ENCODE data around the gene KIF1A. TPM values are rescaled to one million over a fixed set of nuclear protein-coding genes. Genes with fewer than 3 reads are reported as not detected.
"Not testable (repeated sequence)": the region's sequence is repeated elsewhere in the genome, so short reads cannot be mapped to it uniquely, and the experiment has no call there.

The KIF1A gene
- total RNA-seq, 2 donors from 2014 or later = 27.4 to 51.5 TPM

DNA sequence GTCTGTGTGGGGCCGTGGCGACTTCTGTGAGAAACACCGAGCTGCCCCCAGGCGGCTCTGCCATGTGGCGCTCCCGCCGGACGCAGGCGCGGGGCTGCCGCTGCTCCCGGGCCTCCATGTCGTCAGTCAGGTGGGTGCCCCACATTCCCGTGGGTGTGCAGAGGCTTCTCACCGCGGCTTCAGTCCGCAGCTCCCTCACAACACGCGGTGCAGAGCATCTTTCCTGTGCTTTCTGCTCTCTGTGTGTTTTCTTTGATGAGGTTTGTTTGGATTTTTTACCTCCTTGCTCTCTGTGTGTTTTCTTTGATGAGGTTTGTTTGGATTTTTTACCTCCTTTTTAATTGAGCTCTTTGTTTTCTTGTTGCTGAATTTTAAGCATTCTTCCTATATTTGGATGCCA is 115.4 kb downstream of the KIF1A start:
- intact Hi-C loops (cut with DNase I) = loop anchor here (5.0 to 10.0 kb wide), 2 partner anchors 190 to 192 kb away; no protein-coding TSS in a partner anchor
- no peak for ATAC-seq
- peak; percentile 6 for DNase-seq

DNA sequence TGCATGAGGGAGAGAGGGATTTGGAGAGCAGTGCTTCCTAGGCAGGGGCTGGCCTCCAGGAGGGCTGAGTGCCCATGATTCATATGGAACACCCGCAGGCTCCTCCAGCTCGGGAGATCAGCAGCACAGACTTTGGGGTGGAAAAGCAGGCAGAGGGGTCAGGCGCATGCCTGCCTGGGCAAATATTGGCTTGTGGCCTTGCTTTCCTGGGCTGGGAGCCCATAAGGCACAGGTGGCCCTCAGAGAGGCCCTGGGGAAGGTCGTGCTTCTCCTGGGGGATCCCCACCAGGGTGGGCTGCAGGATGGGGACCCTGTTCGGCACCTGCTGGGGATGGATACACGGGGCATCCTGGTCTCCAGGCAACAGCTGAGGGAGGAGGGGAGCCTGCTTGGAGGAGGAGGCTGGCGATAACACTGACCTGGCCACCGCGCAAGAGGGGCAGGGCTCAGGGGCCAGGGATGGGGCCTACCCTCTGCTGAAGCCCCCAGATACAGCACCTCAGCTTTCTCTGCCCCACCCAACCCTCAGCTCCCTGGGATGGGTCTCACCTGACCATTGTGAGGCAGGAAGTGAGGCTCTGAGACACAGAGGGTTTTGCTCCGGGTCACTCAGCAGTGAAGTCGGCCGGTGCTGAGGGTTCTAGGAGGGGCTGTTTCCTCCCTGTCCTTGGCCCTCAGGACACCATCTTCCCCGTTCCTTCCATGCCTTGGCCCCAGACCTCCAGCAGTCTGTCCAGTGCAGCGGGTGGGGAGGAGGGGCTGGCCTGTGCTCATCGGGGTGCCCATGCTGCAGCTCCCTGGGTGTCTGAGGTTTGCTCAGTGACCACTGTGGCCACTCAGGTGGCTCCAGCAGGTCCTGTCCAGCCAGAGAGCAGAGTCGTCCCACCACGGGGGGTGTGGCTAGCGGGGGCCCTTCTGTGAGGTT is 116.3 kb downstream of the KIF1A start:
- peak; percentile 13 for DNase-seq
- ATAC-seq = no peak
- intact Hi-C loops (cut with DNase I) = loop anchor here (5.0 to 10.0 kb wide), 2 partner anchors 189 to 191 kb away; no protein-coding TSS in a partner anchor

DNA sequence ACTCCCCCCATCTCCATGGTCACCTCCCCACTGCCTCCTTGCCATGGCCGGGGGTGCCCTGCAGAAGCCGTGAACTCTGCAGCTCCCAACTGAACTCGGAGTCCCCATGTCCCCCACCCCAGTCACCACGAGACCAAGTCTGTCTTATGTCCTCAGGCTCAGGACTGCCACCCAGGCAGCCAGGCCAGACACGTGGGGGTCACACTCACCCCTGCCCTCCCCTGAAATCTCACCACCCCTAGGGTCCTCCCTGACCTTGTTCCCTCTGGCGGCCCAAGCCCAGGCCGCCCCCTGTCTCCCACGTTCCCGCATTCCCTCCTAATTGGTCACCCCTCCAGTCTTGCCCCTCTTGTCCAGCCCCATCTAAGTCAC is 117.4 kb downstream of the KIF1A start:
- DNase-seq = no peak
- intact Hi-C loops (cut with DNase I) = loop anchor here (5.0 to 10.0 kb wide), 2 partner anchors 188 to 190 kb away; no protein-coding TSS in a partner anchor
- no peak for ATAC-seq

DNA sequence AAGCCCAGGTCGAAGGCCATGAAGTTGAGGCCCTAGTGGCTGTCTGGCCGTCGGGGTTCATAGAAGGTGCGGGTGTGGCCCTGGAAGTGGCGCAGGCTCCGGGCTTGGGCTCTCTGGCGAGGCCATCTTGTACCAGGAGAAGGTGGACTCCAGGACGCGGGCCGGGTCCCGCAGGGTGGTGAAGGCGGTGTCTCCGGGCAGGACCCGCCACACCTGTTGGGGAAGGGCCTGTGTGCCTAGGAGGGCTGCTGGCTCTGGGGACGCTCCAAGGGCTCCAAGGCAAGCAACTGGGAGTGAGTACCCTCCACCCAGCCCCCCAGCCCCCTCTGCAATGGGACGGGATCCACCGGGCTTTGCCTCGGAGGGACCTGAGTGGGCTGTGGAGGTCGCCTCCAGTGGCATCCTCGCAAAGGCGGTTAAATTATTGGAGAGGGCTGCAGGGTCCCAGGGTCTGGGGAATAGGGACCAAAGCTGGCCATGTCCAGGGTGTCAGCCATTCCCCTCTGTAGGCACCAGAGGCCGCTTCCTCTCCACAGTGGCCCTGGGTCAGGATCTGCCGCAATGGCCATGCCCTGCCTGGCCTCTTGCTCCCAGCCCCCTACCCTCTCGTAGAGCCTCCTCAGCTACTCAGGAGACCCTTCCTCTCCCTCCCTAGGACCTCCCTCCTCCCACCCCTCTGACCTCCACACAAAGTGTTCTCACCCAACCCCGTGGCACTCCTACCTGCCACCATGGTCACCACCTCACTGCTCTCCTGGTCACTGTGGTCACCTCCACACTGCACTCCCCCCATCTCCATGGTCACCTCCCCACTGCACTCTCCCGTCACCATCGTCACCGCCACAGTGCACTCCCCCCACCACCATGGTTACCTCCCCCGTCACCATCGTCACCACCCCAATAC is 118.0 kb downstream of the KIF1A start:
- no peak for ATAC-seq
- intact Hi-C loops (cut with DNase I) = loop anchor here (5.0 to 10.0 kb wide), 2 partner anchors 187 to 190 kb away; no protein-coding TSS in a partner anchor

DNA sequence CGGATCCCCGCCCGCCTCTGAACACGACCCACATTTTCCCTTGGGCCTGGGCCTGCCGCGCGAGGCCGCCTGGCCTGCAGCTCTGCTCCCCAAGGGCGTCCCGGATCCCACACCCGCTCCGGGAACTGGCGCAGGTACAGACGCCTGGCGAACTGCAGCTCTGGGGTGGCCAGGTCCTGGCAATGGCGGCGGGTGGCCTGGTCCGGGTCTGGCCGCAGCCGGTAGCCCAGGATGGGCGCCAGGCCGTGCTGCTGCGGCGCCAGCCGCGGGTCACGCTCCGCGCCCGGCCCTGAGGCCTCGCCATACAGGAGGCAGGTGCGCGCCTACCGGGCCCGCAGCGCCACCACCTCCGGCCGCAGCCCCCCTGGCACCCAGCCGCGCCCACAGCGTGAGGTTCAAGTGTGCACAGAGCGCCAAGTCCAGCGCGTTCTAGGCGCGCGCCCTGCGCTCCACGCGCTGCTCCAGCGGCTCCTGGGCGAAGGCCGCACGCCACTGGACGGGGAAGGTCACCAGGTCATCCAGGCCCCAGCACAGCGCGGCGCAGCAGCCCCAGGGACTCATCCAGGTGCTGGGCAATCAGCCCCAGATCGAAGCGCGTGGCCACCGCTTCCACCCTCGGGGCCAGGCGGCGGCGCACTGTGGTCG is 118.8 kb downstream of the KIF1A start:
- ATAC-seq = no peak
- peak; percentile 5 for DNase-seq
- intact Hi-C loops (cut with DNase I) = loop anchor here (5.0 to 10.0 kb wide), 2 partner anchors 186 to 189 kb away; no protein-coding TSS in a partner anchor

More for the DNA sequence above, 118.0 kb downstream of the KIF1A start:
- DNase-seq = peak; percentile 21

DNA sequence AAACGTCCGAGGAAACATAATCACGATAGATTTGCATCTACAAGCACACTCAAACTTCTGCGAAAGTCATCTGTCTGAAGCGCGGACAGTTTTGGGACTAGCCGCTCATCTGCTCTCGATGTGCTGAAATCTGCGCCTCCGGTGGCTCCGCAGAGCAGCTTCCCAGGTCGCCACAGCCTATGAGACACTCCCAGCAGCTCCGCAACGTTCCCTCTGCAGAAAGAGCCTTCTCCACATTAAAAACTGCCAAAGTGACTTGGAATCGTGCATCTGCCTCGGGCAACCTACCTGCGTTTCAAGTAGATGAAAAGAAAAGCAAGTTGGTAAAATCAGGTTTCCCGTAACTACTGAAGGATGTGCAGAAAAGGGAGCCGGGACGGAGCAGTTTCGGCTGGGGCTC is 119.4 kb downstream of the KIF1A start:
- intact Hi-C loops (cut with DNase I) = loop anchor here (5.0 to 10.0 kb wide), 2 partner anchors 186 to 188 kb away; no protein-coding TSS in a partner anchor
- peak; percentile 3 for DNase-seq
- not testable (repeated sequence) for ATAC-seq

DNA sequence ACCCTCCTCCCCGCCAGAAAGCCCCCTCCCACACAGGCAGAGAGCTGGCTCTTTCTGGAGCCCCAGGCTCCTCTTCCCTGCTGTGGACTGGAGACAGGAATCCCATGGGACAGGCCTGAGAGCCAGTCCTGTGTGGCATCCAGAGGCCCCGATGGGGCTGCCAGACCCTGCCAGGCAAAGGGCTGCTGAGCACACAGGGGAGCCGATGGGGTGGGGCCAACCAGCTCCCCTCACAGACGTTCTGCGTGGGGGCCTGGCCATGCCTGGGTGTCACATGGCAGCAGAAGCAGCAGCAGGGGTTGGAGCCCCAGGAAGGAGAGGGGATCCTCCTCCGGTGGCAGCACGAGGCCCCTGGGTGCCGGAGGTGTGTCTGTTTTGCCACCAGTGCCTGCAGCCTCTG is 120.2 kb downstream of the KIF1A start:
- intact Hi-C loops (cut with DNase I) = loop anchor here (5.0 to 10.0 kb wide), 2 partner anchors 185 to 188 kb away; no protein-coding TSS in a partner anchor
- peak; percentile 3 for DNase-seq
- ATAC-seq = not testable (repeated sequence)

DNA sequence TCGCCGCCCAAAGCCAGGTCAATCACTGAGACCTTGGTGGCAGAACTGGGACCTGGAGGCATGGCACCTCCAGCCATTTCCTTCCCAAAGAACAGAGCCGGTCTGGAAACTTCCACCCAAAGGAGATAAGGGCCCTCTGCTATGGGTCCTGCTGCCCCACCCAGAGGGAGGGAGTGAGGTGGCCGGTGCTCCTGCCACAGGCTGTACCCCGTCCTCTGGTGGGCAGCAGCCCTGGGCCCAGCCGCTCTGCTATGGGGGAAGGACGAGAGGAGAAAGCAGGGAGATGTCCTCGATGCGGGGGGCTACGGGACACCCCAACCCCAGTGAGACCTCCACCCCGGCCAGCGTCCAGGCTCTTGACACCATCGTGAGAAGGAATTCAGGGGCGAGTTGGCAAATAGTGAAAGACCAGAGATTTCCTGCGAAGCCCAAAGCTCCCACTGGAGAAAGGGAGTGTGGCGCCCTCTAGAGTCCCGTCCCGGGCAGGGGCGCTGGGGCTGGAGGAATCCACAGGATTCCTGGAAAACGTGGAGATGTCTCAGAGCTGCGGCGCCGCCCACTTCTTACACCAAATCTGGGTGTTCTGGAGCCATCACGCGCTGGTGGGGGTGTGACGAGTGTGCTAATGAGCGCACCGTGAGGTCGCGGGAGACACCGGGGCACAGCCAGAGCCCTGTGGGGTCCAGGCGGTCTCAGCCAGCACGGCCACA is 121.0 kb downstream of the KIF1A start:
- DNase-seq = peak; percentile 10
- intact Hi-C loops (cut with DNase I) = not testable (repeated sequence)
- peak; percentile 35 to 39 for ATAC-seq

DNA sequence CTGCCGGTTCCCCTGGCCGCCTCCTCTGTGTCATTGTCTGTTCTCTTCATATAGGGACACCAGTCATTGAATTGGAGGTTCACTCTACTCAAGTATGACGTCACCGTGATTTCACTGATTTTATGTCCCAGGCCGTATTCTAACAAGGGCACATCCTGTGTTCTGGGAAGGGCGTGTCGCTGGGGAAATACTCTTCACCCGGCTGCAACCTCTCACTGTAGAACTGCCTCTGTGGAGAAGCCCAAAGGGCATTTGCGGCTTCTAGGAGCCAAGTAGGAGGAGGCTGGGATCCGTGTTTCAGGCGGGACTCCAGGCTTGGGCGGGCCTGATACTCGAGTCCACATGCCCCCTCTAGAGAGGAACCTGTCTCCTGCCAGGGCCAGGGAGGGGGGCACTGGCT is 123.5 kb downstream of the KIF1A start:
- DNase-seq; intact Hi-C loops (cut with DNase I); ATAC-seq: not testable (repeated sequence)

DNA sequence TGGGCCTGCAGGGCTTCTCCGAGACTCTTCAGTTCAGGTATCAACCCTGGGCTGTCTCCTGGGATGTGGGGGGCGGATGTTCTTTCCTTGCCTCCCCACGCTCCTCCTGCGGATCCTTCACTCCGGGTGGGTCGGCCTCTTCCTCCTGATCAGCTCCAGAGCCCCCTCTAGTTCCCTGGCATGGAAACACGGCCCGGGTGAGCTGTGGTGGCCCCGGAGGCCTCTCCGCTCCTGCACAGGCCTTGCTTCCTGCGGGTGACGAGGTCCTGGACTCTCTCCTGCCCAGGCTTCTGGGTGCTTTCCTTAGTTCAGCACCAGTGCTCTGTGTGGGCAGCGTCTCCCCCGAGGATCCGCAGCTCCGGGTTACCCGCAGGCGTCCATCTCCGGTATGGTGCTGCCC is 124.4 kb downstream of the KIF1A start:
- intact Hi-C loops (cut with DNase I); DNase-seq; ATAC-seq: not testable (repeated sequence)

DNA sequence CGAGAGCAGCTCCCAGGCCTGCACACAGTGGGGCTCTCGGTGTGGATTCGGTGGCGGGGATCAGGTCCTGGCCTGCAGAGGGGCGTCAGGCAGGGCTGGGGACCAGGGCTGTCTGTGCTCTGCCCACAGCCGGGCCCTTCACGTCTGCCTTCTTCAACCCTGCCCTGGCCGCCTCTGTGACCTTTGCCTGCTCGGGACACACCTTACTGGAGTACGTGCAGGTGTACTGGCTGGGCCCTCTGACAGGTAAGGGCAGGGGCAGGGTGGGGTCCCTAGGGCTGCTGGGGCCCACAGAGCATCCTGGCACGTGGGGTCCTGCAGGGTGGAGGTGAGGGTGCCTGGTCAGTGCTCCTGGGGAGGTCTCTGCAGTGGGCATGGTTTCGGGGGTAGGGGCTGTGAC is 125.7 kb downstream of the KIF1A start:
- ATAC-seq; DNase-seq; intact Hi-C loops (cut with DNase I): not testable (repeated sequence)

DNA sequence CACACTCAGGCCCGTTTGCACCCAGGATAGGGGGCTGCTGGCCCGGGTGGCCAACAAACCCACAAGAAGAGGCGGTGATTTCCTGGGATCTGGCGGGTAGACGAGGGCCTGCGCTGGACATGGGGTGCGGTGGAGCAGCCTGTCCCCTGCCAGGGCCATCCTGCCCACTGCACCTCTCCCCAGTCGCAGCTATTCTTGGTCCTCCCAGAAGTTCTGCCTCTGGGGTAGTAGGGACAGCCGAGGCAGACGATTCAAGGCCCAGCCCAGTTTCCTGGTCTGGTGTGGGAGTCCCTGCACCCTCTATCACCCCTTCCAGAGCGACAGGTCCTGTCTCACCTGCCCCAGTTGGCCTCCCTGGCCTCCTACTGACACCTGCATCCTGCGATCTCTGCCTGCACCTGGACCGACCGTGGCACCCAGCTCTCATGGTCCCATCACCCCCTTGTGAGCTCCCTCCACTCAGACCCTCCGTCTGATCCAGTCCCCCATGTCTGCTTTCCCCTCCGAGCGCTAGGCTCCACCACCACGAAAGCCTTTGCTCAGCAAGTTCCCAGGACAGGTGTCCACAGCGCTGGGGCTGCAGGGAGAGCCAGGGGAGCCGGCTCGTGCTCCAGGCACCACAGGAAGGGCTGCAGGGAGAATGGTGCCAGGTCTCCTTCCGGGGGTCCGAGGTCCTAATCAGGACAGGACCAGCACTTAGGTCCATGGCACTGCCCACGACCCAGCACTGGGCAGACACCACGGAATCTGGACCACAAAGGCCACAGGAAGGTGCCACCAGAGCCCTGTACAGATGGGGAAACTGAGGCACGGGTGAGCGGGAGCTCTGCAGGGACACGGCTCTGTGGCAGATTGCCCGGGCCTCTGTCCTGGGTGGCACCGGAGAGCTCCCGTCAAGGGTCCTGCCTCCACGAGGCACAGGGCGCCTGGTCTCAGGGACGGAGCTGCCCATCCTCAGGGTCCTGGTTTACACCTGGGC is 127.1 kb downstream of the KIF1A start:
- peak in 1 of 2 donors; percentile 8 for ATAC-seq
- DNase-seq = not testable (repeated sequence)

DNA sequence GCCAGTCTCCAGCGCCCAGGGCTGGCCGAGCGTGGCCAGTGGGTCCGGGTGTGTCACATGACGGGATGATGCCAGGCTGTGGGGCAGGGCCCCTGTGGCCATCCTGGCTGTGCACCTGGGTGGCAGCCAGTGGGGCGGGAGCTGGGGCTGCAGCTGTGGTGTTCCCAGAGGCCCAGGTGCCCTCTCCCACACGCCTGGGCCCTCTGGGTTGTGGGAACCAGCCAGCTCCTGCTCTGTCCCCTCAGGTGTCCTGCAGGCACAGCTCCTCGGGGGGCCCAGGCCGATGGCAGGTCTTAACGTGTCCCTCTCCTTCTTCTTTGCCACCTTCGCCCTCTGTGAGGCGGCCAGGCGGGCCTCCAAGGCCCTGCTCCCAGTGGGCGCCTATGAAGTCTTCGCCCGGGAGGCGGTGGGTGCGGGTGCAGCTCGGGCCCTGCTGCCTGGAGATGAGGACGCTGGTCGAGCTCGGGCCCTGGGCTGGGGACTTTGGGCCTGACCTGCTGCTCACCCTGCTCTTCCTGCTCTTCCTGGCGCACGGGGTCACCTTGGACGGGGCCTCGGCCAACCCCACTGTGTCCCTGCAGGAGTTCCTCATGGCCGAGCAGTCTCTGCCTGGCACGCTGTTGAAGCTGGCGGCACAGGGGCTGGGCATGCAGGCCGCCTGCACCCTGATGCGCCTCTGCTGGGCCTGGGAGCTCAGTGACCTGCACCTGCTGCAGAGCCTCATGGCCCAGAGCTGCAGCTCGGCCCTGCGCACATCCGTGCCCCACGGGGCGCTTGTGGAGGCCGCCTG is 128.2 kb downstream of the KIF1A start, which contains the start of gene AQP12A:
Gene AQP12A, plus strand, starts transcription at position 236 of the 790 bp plus-strand sequence. Its CDS starts 48 bp downstream, at position 284.
- ATAC-seq; DNase-seq; intact Hi-C loops (cut with DNase I): not testable (repeated sequence)

More for the DNA sequence above, 127.1 kb downstream of the KIF1A start:
- intact Hi-C loops (cut with DNase I) = not testable (repeated sequence)

DNA sequence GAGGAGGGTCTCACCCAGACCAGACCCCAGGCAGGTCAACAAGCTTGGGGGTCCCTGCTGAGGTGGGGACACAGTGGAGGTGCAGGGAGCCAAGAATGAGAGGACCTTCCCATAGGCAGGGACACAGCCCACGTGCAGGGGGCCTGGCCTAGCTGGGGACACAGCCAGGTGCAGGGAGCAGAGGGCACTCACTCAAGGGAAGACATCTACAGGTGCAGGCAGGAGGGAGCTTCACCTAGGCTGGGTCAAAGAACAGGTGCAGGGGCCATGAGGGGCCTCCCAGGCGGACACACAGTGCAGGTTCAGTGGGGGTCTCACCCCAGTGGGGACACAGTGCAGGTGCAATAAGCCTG is 129.0 kb downstream of the KIF1A start:
- intact Hi-C loops (cut with DNase I); ATAC-seq; DNase-seq: not testable (repeated sequence)

DNA sequence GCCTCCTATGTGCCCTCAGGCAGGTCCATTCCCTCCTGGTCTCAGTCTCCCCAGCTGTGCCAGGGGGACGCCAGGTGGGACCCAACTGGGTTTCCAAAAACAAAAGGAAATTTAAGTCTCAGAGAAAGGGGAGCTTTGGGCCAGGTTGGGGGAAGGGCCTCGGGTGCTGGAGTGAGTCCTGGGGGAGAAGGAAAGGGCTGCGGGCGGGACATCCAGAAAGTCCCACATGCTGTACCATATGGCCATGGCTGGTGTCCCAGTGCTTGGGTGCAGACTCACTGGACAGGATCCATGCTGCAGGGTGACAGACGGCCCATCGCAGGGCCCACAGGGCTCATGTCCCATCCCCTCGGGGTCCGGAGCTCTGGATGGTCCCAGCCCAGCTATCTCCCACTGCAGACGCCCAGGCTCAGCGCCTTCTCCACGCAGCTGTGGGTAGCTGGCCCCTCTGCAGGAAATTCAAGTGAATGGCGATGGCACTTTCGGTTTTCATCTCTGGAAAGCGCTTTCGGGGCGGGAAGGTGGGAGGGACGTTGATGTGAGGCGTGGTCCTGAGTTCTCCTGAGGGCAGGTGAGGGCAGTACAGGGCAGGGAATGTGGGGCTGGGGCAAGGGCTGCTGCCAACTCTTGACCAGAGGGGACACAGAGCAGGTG is 129.5 kb downstream of the KIF1A start:
- ATAC-seq; intact Hi-C loops (cut with DNase I); DNase-seq: not testable (repeated sequence)
